Astrocyte (in vitro differentiated cells and primary cell): ENCODE results near the gene GPC3.

Experiments used
- EZH2 ChIP-seq: IDR thresholded peaks from 2 replicates; pipeline ENCODE4 v1.6.1; 2012; ENCODE audit warnings: mild to moderate bottlenecking, low read length, inconsistent platforms; ENCODE audit not compliant: insufficient read depth
- TF ChIP-seq, protein P1 (sequence below): IDR thresholded peaks from 2 replicates; pipeline ENCODE4 v1.5.1; 2011; ENCODE audit warnings: low read depth, mild to moderate bottlenecking, inconsistent platforms, low read length, moderate library complexity; ENCODE audit not compliant: insufficient read depth

DNA sequence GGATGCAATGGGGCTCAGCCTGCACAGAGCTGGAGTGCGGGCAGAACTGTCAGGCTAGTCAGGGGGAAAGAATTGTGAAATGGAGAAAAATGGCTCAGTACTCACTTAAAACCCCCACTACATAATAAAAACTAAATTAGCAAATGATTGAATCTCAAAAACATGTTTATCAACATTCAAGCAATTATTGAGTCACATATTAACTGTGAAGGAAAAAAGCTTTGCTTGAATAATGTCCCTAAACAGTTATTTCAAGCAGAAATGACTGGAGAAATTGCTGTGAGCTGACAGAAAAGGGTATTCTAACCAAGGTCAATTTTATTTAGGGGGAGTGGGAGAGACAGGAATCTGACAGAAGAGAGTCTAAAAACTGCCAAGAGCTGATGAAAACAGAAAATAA lies 37.4 kb downstream of the GPC3 start:
- no peak for TF ChIP-seq EZH2
- TF ChIP-seq, protein P1, sequence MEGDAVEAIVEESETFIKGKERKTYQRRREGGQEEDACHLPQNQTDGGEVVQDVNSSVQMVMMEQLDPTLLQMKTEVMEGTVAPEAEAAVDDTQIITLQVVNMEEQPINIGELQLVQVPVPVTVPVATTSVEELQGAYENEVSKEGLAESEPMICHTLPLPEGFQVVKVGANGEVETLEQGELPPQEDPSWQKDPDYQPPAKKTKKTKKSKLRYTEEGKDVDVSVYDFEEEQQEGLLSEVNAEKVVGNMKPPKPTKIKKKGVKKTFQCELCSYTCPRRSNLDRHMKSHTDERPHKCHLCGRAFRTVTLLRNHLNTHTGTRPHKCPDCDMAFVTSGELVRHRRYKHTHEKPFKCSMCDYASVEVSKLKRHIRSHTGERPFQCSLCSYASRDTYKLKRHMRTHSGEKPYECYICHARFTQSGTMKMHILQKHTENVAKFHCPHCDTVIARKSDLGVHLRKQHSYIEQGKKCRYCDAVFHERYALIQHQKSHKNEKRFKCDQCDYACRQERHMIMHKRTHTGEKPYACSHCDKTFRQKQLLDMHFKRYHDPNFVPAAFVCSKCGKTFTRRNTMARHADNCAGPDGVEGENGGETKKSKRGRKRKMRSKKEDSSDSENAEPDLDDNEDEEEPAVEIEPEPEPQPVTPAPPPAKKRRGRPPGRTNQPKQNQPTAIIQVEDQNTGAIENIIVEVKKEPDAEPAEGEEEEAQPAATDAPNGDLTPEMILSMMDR: no peak
